ENCODE measurements around the gene SLC6A15.

Gene SLC6A15

DNA sequence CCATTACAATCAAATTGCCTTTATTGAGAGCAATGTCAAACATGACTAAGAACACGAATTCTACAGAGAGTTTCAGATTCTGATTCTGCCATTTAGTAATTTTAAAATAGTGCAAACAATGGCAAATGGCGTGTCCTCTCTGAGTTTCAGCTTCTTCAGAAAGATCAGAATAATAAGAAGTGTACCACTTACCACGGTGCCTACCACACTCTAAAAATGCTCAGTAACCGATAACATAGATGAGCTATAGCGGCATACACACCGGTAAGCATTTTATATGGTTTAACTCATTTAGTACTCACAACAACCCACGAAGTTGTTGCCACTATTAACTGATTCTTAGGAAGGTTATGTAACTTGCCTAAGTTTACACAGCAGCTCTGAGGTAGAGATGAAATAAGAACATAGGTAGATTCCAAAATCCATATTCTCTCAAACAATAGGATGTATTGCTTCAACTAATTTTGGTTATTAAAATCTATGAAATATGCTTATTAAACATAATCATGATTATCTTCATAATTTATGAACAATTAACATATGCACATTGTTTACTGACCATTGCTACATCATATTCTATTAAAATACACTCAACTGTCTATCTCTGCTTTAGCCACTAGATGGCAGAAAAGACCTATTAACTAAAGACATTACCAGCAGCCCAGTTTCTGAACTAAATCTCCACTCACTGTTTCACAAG, 38.3 kb downstream of the SLC6A15 start:
- DNase-seq, result peak in 1 of 2 donors; percentile 85

DNA sequence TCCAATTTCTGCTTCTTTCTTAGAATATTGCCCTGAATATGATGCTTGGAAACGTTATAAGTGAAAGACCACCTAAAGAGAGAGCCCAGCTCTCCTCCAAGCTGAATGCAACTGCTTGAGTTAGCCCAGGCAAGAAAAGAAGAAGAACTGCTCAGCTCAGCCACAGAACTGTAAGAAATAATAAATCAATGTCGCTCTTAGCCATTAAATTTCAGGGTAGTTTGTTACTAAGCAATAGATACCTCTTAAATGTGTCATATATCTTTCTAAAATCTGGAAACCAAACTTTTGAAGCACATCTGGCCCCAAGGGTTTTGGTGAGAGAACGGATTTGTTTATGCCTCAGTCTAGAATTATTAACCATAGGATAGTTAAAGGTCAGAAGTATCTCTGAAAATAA, 50.4 kb downstream of the SLC6A15 start:
- DNase-seq, result no peak

DNA sequence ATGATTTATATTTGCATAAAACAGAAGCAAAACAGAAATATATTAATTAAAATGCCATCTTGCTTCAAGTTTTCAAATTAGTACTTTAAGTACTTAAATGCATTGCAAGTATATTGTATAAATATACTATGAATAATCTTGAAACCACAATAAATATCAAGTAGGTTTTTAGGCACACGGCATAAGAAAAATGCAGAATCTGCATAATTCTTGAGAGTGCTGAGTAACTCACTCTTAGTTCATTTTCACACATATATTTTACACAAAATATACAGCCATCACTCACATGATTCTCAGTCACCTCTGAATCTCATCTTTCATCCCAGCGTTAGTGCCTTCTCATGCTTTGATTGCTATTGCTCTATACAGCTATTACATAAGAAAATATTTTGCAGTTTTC, 51.9 kb downstream of the SLC6A15 start:
- no peak for DNase-seq

DNA sequence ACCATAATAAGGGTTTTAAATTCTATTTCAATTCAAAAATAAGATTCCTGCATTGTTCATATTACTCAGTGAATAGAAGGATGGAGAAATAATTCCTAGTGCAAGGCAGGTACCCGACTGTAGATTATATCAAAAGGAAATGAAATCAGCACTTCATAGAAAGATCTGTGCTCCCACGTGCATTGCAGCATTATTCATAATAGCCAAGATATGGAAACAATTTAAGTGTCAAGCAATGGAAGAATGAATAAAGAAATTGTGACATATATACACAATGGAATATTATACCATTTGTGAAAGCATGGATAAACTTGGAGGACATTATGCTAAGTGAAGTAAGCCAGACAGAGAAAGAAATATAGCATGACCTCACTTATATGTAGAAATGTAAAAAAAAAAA, 53.8 kb downstream of the SLC6A15 start:
- no peak for DNase-seq

DNA sequence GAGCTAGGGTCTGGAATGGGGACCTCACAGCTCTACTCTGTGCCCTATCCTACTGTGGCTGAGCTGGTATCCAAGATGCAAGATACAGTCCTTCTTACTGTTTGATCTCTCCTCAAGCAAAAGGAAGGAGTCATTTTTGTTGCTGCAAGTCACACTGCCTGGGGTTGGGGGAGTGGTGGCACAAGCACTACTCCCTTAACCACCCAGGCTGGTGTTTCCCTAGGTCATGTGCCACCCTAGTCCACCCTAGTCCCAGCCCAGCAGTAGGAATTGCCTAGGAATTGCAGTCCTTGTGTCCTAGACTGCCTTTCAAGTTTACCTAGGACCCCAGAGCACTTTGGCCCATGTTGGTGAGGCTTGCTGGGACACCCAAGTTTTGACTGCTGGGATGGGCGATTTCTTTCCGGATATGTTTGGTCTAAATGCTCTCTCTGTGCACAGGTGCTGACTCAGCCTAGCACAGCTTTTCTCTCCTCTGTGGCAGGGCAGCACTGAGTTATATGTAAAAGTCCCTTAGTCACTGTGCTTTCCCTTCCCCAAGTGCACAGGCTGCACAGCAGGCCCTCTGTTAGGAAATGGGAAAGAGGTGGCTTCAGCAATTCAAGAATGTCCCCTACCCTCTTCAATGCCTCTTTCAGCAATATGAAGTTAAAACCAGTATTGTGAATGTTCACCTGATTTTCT, 54.9 kb downstream of the SLC6A15 start:
- DNase-seq, result no peak

DNA sequence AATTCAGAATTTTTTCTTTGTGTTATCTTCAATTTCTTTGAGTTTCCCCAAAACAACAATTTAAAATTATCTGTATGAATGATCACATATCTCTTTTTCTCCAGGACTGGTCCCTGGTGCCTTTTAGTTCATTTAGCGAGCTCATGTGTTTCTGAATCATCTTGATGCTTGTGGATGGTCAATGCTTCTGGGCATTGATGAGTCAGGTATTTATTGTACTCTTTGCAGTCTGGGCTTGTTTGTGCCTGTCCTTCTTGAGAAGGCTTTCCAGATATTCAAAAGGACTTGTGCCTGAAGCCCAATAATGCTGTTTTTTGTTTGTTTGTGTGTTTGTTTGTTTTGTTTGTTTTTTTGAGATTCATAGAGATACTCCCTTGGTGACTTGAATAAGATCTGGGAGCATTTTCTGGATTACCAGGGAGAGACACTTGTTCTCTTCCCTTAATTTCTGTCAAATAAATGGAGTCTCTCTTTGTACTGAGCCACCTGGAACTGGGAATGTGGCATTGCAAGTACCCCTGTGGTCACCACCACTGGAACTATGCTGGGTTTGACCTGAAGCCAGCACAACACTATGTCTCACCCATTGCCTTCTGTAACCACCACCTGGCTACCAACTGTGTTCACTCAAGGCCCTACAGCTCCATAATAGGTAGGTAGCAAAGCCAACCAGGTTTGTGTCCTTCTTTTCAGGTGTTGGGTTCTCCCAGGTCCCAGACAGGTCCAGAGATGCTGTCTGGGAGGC, 56.3 kb downstream of the SLC6A15 start:
- DNase-seq, result no peak

DNA sequence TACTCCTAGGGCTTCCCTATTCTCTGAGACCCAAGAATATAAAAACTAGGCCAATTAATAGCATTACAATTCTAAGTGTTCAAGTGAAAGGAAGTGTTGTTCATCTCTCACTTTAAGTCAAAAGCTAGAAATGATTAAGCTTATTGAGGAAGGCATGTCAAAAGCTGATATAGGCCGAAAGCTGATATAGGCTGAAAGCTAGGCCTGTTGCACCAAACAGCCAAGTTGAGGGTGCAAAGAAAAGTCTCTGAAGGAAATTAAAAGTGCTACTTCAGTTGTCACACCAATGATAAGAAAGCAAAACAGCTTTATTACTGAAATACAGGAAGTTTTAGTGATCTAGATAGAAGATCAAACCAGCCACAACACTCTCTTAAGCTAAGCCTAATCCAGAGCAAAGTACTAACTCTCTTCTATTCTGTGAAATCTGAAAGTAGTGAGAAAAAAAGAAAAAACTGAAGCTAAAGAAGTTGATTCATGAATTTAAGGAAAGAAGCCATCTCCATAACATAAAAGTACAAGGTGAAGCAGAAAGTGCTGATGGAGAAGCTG, 68.9 kb downstream of the SLC6A15 start:
- no peak for DNase-seq

DNA sequence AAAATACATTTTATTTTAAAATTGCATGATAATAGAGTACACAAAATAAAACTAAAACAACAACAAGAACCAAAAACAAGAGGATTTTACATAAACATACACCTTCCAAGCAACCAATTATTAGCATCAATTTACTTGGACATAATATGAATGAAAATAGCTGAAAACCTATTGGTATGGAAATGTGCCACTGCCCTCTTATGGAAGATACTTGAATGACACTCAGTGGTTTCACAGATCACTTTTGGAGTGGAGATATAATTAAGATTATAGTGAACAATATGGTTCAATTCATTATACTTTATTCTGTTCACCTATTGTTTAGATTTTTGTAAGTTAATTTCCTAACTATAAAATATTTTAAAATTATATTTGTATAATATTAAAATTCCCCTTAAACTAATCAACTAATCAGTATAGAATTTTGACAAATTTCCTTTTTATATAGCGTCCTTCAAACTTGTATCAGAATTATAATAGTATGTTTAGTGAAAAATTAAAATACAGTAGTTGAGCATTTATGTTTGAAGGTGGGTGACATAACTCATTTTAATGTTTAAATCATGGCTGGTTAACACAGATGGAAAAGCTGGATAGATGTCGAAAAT, 70.1 kb downstream of the SLC6A15 start:
- DNase-seq, result peak in 1 of 2 donors; percentile 29

DNA sequence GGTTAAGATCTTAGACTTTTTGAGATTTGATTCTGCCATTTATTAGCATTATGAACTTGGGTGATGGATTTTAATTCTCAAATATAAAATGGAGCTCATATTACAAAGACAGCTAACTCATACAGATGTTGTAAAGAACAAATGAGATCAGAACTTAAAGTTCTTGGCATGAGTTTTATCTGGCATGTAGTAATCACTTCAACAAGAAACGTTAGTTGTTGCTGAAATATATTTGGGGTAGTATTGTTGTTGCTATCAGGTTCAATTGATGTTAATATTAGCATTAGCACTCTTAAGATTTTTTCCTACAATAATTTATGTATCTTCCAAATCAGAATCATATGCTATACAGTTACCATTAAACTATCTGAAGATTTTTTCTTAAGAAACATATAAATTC, 71.0 kb downstream of the SLC6A15 start:
- DNase-seq, result no peak

DNA sequence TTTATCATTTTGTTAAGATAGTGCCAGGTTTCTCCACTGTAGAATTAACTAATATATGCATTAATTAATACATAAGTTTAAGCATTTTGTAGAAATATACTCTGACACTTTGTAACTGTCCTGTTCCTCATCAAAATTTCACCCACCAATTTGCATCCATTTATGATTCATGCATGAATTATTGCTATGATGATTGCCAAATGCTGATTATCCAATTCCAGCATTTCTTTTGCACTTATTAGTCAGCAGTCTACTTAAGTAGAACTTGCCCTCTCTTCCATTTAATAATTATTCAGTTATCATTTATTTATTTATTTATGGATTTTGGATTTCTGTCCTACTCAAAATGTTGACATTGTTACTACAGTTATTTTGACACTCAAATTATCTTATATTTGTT, 72.2 kb downstream of the SLC6A15 start:
- no peak for DNase-seq

DNA sequence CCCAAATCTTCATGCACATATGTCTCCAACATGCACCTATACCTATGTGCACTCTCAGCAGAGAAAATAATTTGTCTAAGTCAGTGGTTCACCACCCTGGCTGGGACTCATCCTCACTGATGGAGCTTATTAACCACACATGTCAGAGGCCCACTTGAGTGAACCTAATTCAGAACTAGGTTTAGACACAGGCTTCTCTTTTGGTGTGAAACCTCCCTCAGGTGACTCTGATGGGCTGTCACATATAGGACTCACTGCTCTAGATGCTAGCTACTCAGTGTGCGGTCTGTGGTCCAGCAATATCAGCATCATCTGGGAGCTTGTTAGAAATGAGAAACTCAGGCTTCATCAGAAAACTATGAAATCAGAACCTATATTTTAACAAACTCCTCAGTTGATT, 85.7 kb downstream of the SLC6A15 start:
- no peak for DNase-seq

DNA sequence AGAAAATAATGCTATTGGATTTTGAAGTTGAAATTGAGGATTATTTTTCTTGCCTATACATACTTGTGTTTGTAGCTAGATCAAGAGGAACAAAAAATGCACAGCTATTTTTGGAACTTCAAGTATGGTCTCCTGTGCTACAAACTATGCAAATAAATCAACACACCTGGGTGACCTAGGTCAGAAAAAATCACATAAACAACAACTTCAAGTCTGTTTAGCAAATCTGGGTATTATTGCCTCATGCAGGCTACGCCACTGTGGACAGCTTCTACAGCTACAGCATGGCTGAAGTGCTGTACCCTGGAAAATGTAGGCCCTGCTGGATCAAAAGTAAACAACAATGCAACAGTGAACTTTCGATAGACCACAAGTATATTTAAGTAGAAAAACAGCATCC, 87.5 kb downstream of the SLC6A15 start:
- no peak for DNase-seq

DNA sequence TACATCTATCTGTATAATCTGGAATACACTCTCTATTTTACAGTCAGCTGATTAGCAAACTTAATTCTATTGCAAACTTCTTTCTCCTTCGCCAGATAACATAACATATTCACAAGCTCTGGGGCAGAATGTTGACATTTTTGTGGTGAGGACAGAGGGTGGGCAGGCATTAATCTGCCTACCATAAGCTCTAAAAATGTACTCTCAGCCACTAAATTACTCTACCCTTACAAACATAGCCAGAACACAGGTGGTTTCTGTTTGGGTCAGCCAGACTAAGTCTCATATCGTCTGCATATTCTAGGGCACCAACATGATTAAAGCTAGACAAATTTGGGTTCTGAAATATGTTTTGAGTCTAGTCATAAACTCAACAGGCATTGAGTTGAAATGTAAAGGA, 90.1 kb downstream of the SLC6A15 start:
- DNase-seq, result no peak

DNA sequence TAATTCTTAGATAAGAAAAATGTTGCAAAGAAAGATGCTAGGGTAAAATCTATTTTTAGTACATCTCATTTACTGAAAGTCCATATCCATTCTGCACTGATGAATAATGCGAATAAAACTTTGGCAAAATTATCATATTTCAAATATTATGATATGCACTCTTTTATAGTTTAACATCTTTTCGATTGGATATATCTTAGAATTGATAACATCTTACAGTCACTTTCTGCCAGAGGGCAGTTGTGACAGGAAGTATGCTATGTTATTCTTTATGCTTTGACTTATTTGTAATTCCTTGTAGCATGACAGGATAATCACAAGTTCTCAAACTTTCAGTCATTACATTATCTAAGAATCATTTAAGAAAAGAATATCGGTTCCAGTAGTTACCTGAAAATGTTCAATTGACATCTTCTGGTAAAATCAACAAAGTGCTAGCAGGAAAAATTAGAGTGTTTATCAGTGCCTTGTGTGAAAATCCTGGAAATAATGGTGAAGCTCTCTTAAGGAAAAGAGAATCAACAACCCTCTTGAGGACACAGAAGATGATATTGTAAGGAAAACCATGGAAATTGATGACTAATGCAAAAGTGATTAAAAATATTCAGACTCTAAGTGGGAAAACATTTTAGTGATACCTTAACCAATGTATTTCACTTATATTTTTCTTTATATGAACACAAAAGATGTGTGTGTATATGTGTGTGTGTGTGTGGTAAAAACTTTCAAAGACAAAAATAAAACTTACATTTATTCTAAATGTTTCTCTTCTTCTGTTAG, 95.5 kb downstream of the SLC6A15 start:
- DNase-seq, result no peak

DNA sequence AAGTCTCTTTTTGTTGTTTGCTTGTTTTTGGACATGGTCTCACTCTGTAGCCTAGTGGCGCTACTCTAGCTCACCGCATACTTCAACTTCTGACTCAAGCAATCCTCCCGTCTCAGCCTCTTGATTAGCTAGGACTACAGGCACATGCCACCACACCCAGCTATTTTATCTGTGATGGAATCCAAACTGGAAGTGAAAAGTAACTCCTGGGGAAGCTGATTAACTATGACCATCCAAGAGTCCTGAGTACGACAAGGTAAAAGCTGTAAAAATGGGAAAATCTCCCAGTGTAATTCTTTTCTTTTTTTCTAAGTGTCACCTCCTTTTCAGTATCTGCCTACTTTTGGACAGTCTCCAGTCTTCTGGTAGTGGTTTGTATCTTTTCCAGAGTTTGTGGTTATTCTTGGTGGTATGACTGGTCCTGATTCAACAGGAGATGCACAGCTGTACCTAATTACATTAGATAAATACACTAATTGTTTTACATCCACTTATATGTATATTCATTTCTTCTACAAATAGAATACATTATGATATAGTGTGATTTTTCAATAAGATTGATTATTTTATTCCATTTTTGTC, 97.8 kb downstream of the SLC6A15 start:
- no peak for DNase-seq

DNA sequence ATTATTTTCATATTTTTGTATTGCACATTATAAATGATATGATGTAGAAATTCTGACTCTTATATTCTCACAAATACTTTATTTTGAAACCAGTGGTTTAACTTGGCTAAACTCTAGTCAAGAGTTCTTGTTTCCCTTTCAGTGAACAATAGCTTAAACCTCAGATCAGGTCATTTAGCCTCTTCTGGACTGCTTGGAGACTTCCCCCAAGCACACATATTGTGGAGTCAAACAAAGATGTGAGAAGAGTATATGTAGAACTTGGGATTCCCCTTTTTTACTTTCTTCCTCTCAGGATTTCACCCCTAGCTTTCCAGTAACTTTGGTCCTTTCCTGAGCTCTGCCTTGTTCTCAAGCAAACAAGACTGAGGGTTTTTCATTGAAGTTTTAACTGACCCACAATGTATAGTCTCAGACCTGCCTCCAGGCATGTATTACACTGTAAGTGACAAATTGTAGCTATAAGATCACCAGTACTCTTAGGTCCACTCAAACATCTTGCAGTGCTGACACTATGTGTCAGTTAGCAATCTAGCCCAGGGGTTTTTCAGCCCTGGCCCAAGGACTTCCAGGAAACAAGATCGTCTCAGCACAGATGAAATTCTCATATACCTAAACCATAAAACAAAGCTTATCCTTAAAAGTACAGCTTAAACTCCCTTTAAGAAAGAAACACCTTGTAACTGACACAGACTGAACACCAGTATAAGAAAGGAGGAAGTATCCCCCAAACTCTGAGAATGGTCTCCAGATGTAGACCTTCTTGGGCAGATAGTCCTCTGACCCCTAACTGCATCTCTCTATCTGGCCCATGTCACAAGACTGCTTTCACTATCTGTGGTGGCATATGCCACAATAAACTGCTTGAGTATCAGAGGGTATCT, 98.6 kb downstream of the SLC6A15 start:
- DNase-seq, result no peak

DNA sequence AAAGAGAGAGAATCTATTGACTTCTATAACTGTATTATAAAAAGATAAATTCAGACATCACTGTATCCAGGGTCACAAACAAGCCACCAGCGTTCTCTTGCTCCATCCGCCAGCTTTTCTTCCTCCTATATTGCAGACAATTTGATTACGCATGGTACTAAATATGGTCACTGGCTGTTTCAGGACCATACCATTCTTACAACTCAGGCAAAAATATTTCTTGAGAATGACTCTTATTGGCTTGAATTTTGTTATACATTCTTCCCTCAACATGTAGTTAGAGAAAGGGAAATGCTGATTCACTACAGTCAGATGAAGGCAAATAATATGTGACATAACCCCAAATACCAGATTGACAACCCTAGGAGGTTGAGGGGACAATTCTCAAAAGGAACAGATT, 101.3 kb downstream of the SLC6A15 start:
- no peak for DNase-seq

DNA sequence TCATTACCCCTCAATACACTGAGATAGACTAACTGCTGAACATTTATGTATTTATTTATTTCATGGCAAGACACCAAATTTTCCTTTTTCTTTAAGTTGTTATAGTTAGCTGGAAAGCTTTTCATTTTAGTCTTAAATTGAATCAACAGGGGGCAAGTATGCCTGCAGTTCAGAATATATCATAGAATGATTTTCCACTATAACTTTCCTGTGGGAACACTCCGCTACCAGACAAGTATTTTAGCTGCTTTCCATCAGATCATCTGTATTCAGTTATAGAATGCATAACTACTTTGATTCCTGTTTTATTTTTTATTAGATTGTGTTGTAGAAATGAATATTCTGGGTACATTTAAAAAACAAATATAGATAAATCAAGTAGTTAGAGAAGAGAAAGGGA, 102.0 kb downstream of the SLC6A15 start:
- DNase-seq, result no peak
